ENCODE measurements around the gene HARS1. TPM values are rescaled to one million over a fixed set of nuclear protein-coding genes. Genes with fewer than 3 reads are reported as not detected.
"Not testable (repeated sequence)": the region's sequence is repeated elsewhere in the genome, so short reads cannot be mapped to it uniquely, and the experiment has no call there.

HARS1 gene
- total and polyA plus RNA-seq, 4 donors: 35.1 to 74.6 (median 48.9) TPM

DNA sequence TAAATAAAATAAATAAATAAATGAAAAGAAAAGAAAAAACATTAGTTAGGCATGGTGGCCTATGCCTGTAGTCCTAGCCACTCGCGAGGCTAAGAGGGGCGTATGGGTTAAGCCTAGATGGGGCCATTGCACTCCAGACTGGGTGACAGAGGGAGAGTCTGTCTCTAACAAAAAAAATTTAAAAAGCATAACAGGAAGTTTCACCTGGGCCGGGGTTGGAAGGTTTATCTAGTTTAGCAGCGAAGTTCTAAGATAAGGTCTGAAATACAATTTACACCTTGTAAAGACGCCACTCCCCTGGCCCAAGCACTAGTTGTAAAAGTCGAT is 27.1 kb upstream of the HARS1 start:
- H3K9me3 ChIP-seq (ENCODE audit: control insufficient read depth, low read length): no peaks in the 10 kb centered on the region
- WGBS, 2 donors: 87 to 90% methylated on average over 7 of the region's 7 CpGs
- H3K4me3 ChIP-seq (ENCODE audit: low read length in 2 of 2): no peak overlapping the region
- DNase-seq (no peak), ATAC-seq (ENCODE audit: low FRiP score) (peak; percentile 19)
- no peaks in the 10 kb centered on the region for H3K36me3 ChIP-seq (ENCODE audit: control insufficient read depth in 1 of 2, insufficient read depth in 2 of 2, low read length in 1 of 2)
- no peaks in the 10 kb centered on the region for H3K27me3 ChIP-seq (ENCODE audit: control insufficient read depth in 1 of 2, insufficient read depth in 2 of 2, low read length in 1 of 2)
- intact Hi-C loops (cut with DNase I): loop anchor here in 1 of 2 donors (10.0 kb wide), 1 partner anchor 313 kb away; the partner anchor contains the start of gene ANKHD1
- no peak overlapping the region for H3K27ac ChIP-seq (ENCODE audit: low read depth in 1 of 2, low read length in 2 of 2)
- H3K4me1 ChIP-seq (ENCODE audit: control insufficient read depth in 1 of 2, insufficient read depth in 2 of 2, low read length in 2 of 2): no peaks in the 10 kb centered on the region

GRCh38 chr5:140716238-140716637 is 25.1 kb upstream of the HARS1 start:
- intact Hi-C loops (cut with DNase I): loop anchor here in 1 of 2 donors (10.0 kb wide), 1 partner anchor 311 kb away; the partner anchor contains the start of gene ANKHD1
- not testable (repeated sequence) for H3K36me3 ChIP-seq (ENCODE audit: control insufficient read depth in 1 of 2, insufficient read depth in 2 of 2, low read length in 1 of 2); H3K27me3 ChIP-seq (ENCODE audit: control insufficient read depth in 1 of 2, insufficient read depth in 2 of 2, low read length in 1 of 2); ATAC-seq (ENCODE audit: low FRiP score); H3K9me3 ChIP-seq (ENCODE audit: control insufficient read depth, low read length); H3K4me3 ChIP-seq (ENCODE audit: low read length in 2 of 2); H3K27ac ChIP-seq (ENCODE audit: low read depth in 1 of 2, low read length in 2 of 2); DNase-seq; H3K4me1 ChIP-seq (ENCODE audit: control insufficient read depth in 1 of 2, insufficient read depth in 2 of 2, low read length in 2 of 2)
- 92 to 93% methylated on average over 2 of the region's 2 CpGs for WGBS, 2 donors

DNA sequence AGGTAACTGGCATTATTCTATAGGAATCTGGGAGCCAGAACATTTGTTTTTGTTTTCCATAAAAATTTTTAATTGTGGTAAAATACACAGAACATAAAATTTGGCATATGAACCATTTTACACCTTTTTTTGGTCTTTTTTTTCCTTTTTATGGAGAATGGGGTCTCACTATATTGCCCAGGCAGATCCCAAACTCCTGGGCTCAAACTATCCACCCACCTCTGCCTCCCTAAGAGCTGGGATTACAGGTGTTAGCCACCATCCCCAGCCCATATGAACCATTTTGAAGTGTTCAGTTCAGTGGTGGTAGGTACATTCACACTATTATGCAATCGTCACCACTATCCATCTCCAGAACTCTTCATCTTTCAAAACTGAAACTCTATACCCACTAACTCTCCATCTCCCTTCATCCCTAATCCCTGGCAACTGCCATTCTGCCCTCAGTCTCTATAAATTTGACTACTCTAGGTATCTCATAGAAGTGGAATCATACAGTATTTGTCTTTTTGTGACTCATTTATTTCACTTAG is 22.5 kb upstream of the HARS1 start:
- Histone ChIP-seq H3K4me3 (ENCODE audit: low read length in 2 of 2) (no peak overlapping the region), H3K4me1 (ENCODE audit: control insufficient read depth in 1 of 2, insufficient read depth in 2 of 2, low read length in 2 of 2) (no peaks in the 10 kb centered on the region), H3K9me3 (ENCODE audit: control insufficient read depth, low read length) (no peaks in the 10 kb centered on the region), H3K36me3 (ENCODE audit: control insufficient read depth in 1 of 2, insufficient read depth in 2 of 2, low read length in 1 of 2) (no peaks in the 10 kb centered on the region), H3K27ac (ENCODE audit: low read depth in 1 of 2, low read length in 2 of 2) (no peak overlapping the region), H3K27me3 (ENCODE audit: control insufficient read depth in 1 of 2, insufficient read depth in 2 of 2, low read length in 1 of 2) (no peaks in the 10 kb centered on the region)
- ATAC-seq (ENCODE audit: low FRiP score) (no peak), DNase-seq (no peak)
- intact Hi-C loops (cut with DNase I): loop anchor here in 1 of 2 donors (5.0 to 10.0 kb wide), 2 partner anchors 309 to 341 kb away; partner anchors contain the start of gene ANKHD1
- WGBS, 2 donors: 80 to 91% methylated on average over 1 of the region's 1 CpG

DNA sequence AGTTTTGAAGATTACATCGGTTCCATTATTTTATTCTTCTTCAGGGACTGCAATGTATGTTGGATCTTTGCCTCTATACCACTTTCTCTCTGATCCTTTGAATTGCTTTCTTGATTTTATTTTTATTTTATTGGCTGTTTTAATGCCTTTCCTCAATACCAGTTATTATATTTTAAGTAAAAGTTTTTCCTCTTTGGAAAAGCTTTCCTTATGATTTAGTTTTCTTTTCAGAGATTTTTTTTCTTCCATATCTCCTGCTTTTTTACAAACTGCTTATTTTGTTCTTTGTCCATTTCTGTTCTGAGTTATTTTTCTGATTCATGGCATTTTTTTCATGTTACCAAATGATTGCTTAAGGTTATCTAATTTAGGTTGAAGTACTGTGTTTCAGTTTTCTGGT is 20.6 kb upstream of the HARS1 start:
- no peaks in the 10 kb centered on the region for H3K4me1 ChIP-seq (ENCODE audit: control insufficient read depth in 1 of 2, insufficient read depth in 2 of 2, low read length in 2 of 2)
- no peak overlapping the region for H3K27ac ChIP-seq (ENCODE audit: low read depth in 1 of 2, low read length in 2 of 2)
- no peak overlapping the region for H3K4me3 ChIP-seq (ENCODE audit: low read length in 2 of 2)
- no peaks in the 10 kb centered on the region for H3K27me3 ChIP-seq (ENCODE audit: control insufficient read depth in 1 of 2, insufficient read depth in 2 of 2, low read length in 1 of 2)
- ATAC-seq (ENCODE audit: low FRiP score): no peak
- no peaks in the 10 kb centered on the region for H3K9me3 ChIP-seq (ENCODE audit: control insufficient read depth, low read length)
- intact Hi-C loops (cut with DNase I): loop anchor here in 1 of 2 donors (1.0 to 10.0 kb wide), 3 partner anchors 20 to 339 kb away; partner anchors contain the start of genes ANKHD1, HARS1 and HARS2
- H3K36me3 ChIP-seq (ENCODE audit: control insufficient read depth in 1 of 2, insufficient read depth in 2 of 2, low read length in 1 of 2): no peaks in the 10 kb centered on the region
- 88 to 89% methylated on average over 1 of the region's 1 CpG for WGBS, 2 donors
- DNase-seq: no peak

GRCh38 chr5:140710899-140711552 is 19.9 kb upstream of the HARS1 start:
- peak; percentile 96 for ATAC-seq (ENCODE audit: low FRiP score)
- intact Hi-C loops (cut with DNase I): loop anchor here in 1 of 2 donors (1.0 to 10.0 kb wide), 3 partner anchors 20 to 339 kb away; partner anchors contain the start of genes ANKHD1, HARS1 and HARS2
- Histone ChIP-seq H3K27me3 (ENCODE audit: control insufficient read depth in 1 of 2, insufficient read depth in 2 of 2, low read length in 1 of 2) (no peaks in the 10 kb centered on the region), H3K9me3 (ENCODE audit: control insufficient read depth, low read length) (no peaks in the 10 kb centered on the region), H3K27ac (ENCODE audit: low read depth in 1 of 2, low read length in 2 of 2) (peak overlapping the region; percentile 1 to 89), H3K36me3 (ENCODE audit: control insufficient read depth in 1 of 2, insufficient read depth in 2 of 2, low read length in 1 of 2) (no peaks in the 10 kb centered on the region), H3K4me1 (ENCODE audit: control insufficient read depth in 1 of 2, insufficient read depth in 2 of 2, low read length in 2 of 2) (no peaks in the 10 kb centered on the region), H3K4me3 (ENCODE audit: low read length in 2 of 2) (peak overlapping the region; percentile 30 to 62)
- peak; percentile 93 to 95 for DNase-seq
- WGBS, 2 donors: 0 to 1% methylated on average over 27 of the region's 27 CpGs

DNA sequence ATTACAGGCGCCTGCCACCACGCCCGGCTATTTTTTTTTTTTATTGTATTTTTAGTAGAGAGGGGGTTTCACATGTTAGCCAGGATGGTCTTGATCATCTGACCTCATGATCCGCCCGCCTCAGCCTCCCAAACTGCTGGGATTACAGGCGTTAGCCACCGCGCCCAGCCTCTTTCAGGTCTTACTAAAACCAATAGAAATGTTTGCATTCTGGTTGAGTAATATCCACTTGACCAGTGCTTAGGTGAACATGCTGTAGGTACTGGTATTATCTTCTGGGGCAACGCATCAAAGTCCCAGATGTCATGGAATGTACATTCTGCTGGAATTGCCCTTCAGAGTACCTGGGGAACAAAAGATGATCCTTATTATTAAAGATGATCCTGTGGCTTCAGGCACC is 17.6 kb upstream of the HARS1 start:
- not testable (repeated sequence) for DNase-seq; H3K9me3 ChIP-seq (ENCODE audit: control insufficient read depth, low read length); H3K27ac ChIP-seq (ENCODE audit: low read depth in 1 of 2, low read length in 2 of 2); H3K27me3 ChIP-seq (ENCODE audit: control insufficient read depth in 1 of 2, insufficient read depth in 2 of 2, low read length in 1 of 2); ATAC-seq (ENCODE audit: low FRiP score); H3K4me3 ChIP-seq (ENCODE audit: low read length in 2 of 2); H3K4me1 ChIP-seq (ENCODE audit: control insufficient read depth in 1 of 2, insufficient read depth in 2 of 2, low read length in 2 of 2); H3K36me3 ChIP-seq (ENCODE audit: control insufficient read depth in 1 of 2, insufficient read depth in 2 of 2, low read length in 1 of 2)
- intact Hi-C loops (cut with DNase I): loop anchor here in 1 of 2 donors (10.0 kb wide), 2 partner anchors 64 to 144 kb away; partner anchors contain the start of genes APBB3, IK, NDUFA2 and SLC35A4
- 90 to 91% methylated on average over 9 of the region's 9 CpGs for WGBS, 2 donors

DNA sequence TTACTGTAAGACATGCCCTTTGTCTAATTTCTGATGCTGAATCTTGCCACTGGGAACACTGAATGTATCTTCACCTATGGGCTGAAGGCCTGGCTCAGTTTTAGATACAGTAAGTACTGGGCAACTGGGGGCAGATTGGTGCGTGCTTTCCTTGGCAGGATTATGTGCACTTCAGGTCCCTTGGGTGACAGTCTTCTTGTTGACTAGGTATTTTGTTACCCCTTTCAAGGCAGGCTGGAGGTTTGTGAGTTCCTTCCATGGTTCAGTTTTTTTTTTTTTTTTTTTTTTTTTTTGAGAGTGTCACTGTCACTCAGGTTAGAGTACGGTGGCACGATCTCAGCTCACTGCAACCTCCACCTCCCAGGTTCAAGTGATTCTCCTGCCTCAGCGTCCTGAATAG is 16.6 kb upstream of the HARS1 start:
- DNase-seq: no peak
- 89 to 92% methylated on average over 4 of the region's 4 CpGs for WGBS, 2 donors

GRCh38 chr5:140700177-140701144 is 9.3 kb upstream of the HARS1 start, which contains the start of gene ZMAT2:
Gene ZMAT2 (plus strand): TSS chr5:140700447. CDS start chr5:140700461, 14 bp downstream.
- Histone ChIP-seq H3K36me3 (ENCODE audit: control insufficient read depth in 1 of 2, insufficient read depth in 2 of 2, low read length in 1 of 2) (peaks cover 18 to 21% of the 10 kb centered on the region in 2 donors), H3K4me3 (ENCODE audit: low read length in 2 of 2) (peak within 1 kb of the TSS; percentile 80 to 96), H3K27ac (ENCODE audit: low read depth in 1 of 2, low read length in 2 of 2) (peak within 1 kb of the TSS in 1 of 2 donors; percentile 82), H3K4me1 (ENCODE audit: control insufficient read depth in 1 of 2, insufficient read depth in 2 of 2, low read length in 2 of 2) (no peaks in the 10 kb centered on the region), H3K9me3 (ENCODE audit: control insufficient read depth, low read length) (no peaks in the 10 kb centered on the region), H3K27me3 (ENCODE audit: control insufficient read depth in 1 of 2, insufficient read depth in 2 of 2, low read length in 1 of 2) (no peaks in the 10 kb centered on the region)
- ATAC-seq (ENCODE audit: low FRiP score) (peak; percentile 98), DNase-seq (peak; percentile 97)
- 1% methylated on average over 44 of the region's 44 CpGs for WGBS, 2 donors
- intact Hi-C loops (cut with DNase I): loop anchor here in 1 of 2 donors (10.0 kb wide), 2 partner anchors 56 to 136 kb away; partner anchors contain the start of genes APBB3, IK, NDUFA2 and SLC35A4

More for the DNA sequence above, 16.6 kb upstream of the HARS1 start:
- Histone ChIP-seq H3K9me3 (ENCODE audit: control insufficient read depth, low read length) (no peaks in the 10 kb centered on the region), H3K27me3 (ENCODE audit: control insufficient read depth in 1 of 2, insufficient read depth in 2 of 2, low read length in 1 of 2) (no peaks in the 10 kb centered on the region), H3K4me1 (ENCODE audit: control insufficient read depth in 1 of 2, insufficient read depth in 2 of 2, low read length in 2 of 2) (no peaks in the 10 kb centered on the region), H3K36me3 (ENCODE audit: control insufficient read depth in 1 of 2, insufficient read depth in 2 of 2, low read length in 1 of 2) (peaks cover 7 to 9% of the 10 kb centered on the region in 2 donors), H3K27ac (ENCODE audit: low read depth in 1 of 2, low read length in 2 of 2) (no peak overlapping the region), H3K4me3 (ENCODE audit: low read length in 2 of 2) (no peak overlapping the region)
- no peak for ATAC-seq (ENCODE audit: low FRiP score)
- intact Hi-C loops (cut with DNase I): loop anchor here in 1 of 2 donors (10.0 kb wide), 2 partner anchors 63 to 143 kb away; partner anchors contain the start of genes APBB3, IK, NDUFA2 and SLC35A4

All from aorta (tissue), 5 donors.